K562 (cell line): ENCODE results near the gene LYPD4. TPM values are rescaled to one million over a fixed set of nuclear protein-coding genes. Genes with fewer than 3 reads are reported as not detected.

Experiments
- ARID3B ChIP-seq: fragments of 250-450 bp; sonication (Bioruptor Pico); IDR thresholded peaks from 2 replicates; pipeline ENCODE4 v1.4.0; 2020; ENCODE audit warnings: borderline replicate concordance
- ATF4 ChIP-seq: fragments of 450-650 bp; formaldehyde crosslinking; IDR thresholded peaks from 2 replicates; pipeline ENCODE4 v1.4.0; 2022; ENCODE audit warnings: mild to moderate bottlenecking, moderate library complexity
- CREB1 ChIP-seq, 2 experiments: sonication (generic) in 1 of 2; formaldehyde crosslinking in 1 of 2; IDR thresholded peaks; 2 replicates each; pipeline versions ENCODE4 v1.6.1 to v1.8.0; 2012 to 2022; ENCODE audit warnings: inconsistent platforms in 1 of 2, mild to moderate bottlenecking in 1 of 2, missing genetic modification reagents in 1 of 2, moderate library complexity in 1 of 2
- CTCF ChIP-seq, 3 experiments: IDR thresholded peaks in 2 of 3; conservative IDR thresholded peaks in 1 of 3; 2 replicates each; pipeline ENCODE4 v1.5.1; 2011 to 2012; ENCODE audit warnings: low read length in 3 of 3, mild to moderate bottlenecking in 3 of 3, control low read depth in 2 of 3, improper control_type of control experiment in 1 of 3, inconsistent platforms in 1 of 3, low read depth in 1 of 3, mixed read lengths in 1 of 3, moderate library complexity in 1 of 3; ENCODE audit not compliant: insufficient read depth in 2 of 3
- DDX20 ChIP-seq: fragments of 450-650 bp; IDR thresholded peaks from 2 replicates; pipeline ENCODE4 v1.6.1; 2016; ENCODE audit warnings: missing genetic modification characterization, low read depth, mild to moderate bottlenecking, missing compliant biosample characterization, moderate library complexity
- ETS2 ChIP-seq: IDR thresholded peaks from 2 replicates; pipeline ENCODE4 v1.6.1; 2016; ENCODE audit warnings: borderline replicate concordance, missing genetic modification characterization, mild to moderate bottlenecking, moderate library complexity, missing compliant biosample characterization; ENCODE audit not compliant: poor library complexity, severe bottlenecking
- HOMEZ ChIP-seq: fragments of 250-450 bp; sonication (Bioruptor Pico); IDR thresholded peaks from 2 replicates; pipeline ENCODE4 v1.4.0; 2020; ENCODE audit warnings: mild to moderate bottlenecking, moderate library complexity
- PRDM10 ChIP-seq: fragments of 450-650 bp; IDR thresholded peaks from 2 replicates; pipeline ENCODE4 v1.6.1; 2018; ENCODE audit not compliant: partially characterized antibody
- PRPF4 ChIP-seq: fragments of 200-400 bp; formaldehyde crosslinking; IDR thresholded peaks from one replicate; pipeline ENCODE4 v1.6.1; 2017; ENCODE audit warnings: low read length, low read depth, mild to moderate bottlenecking; ENCODE audit not compliant: insufficient read depth, poor library complexity, severe bottlenecking
- TEAD2 ChIP-seq: fragments of 450-650 bp; IDR thresholded peaks from 2 replicates; pipeline ENCODE4 v1.6.1; 2016; ENCODE audit warnings: missing genetic modification characterization, control low read depth, missing compliant biosample characterization
- TGIF2 ChIP-seq: sonication (generic); formaldehyde crosslinking; IDR thresholded peaks from 2 replicates; pipeline ENCODE4 v1.8.1; 2022; ENCODE audit warnings: mild to moderate bottlenecking, missing genetic modification reagents, moderate library complexity
- TRIM25 ChIP-seq: fragments of 450-650 bp; IDR thresholded peaks from 2 replicates; pipeline ENCODE4 v1.7.0; 2016; ENCODE audit warnings: borderline replicate concordance
- ZNF232 ChIP-seq: sonication (generic); formaldehyde crosslinking; IDR thresholded peaks from 2 replicates; pipeline ENCODE4 v1.8.0; 2022; ENCODE audit warnings: mild to moderate bottlenecking, missing genetic modification reagents
- ZNF354B ChIP-seq: fragments of 250-450 bp; sonication (Bioruptor Pico); IDR thresholded peaks from 2 replicates; pipeline ENCODE4 v1.4.0; 2020
- ZNF764 ChIP-seq: fragments of 250-450 bp; sonication (Bioruptor Pico); IDR thresholded peaks from 2 replicates; pipeline ENCODE4 v1.4.0; 2020; ENCODE audit warnings: low read depth, mild to moderate bottlenecking, moderate library complexity
- polyA plus RNA-seq, 8 experiments: library from polyadenylated mRNA; depleted of rRNA in 4 of 8; stranded (reverse) in 5 of 8; unstranded in 3 of 8; fragments of >200 nt; fragmentation: Nextera tagmentation in 2 of 8; fragmentation: Illumina TruSeq in 1 of 8; extraction: Ambion mirVana in 2 of 8; extraction: Trizol in 1 of 8; gene quantifications; 2 replicates each; pipeline versions ENCODE4 v1.2.1 to v1.2.3, GENCODE V29; 2011 to 2014; ENCODE audit warnings: inconsistent platforms in 1 of 8, missing spikeins in 1 of 8
- total RNA-seq, 7 experiments: library from RNA; depleted of rRNA in 6 of 7; stranded (reverse); fragments of >200 nt in 6 of 7; fragmentation: Illumina TruSeq in 2 of 7; extraction: Trizol in 2 of 7; gene quantifications; 2 replicates each; pipeline versions ENCODE4 v1.2.1 to v1.2.3, GENCODE V29; 2011 to 2021; ENCODE audit warnings: low replicate concordance in 1 of 7

LYPD4 gene
- total and polyA plus RNA-seq, 9 of the 15 experiments (the other 6 are each of a cell fraction or from before 2014, with no cell fraction given) = 0.11 TPM; not detected in 8

GRCh38 chr19:41843371-41843770 lies 1.1 kb downstream of the LYPD4 start (continued):
- TF ChIP-seq CREB1 (IDR thresholded peaks at IDR 0.05) (no peak), CREB1 (CRISPR knock-in tag; IDR thresholded peaks at IDR 0.05) (no peak), HOMEZ (no peak), PRDM10 (no peak), CTCF (IDR thresholded peaks at IDR 0.05 in 2 of 3, conservative IDR thresholded peaks at IDR 0.05 in 1 of 3; ENCODE audit: insufficient read depth in 2 of 3, low read depth in 1 of 3, low read length in 3 of 3) (no peak), ZNF232 (CRISPR knock-in tag) (no peak), ZNF354B (CRISPR knock-in tag) (no peak), ETS2 (tag) (no peak), ARID3B (CRISPR knock-in tag) (no peak), ZNF764 (no peak), TRIM25 (no peak), PRPF4 (no peak), ATF4 (no peak), DDX20 (tag) (no peak), TGIF2 (CRISPR knock-in tag) (no peak), TEAD2 (tag) (no peak)
